NCI-H1092 (cell line): ENCODE results near the gene BTRC.
A peak's percentile ranks its signal among the peaks of the same experiment; 100 is the strongest.
"Not testable (repeated sequence)": the region's sequence is repeated elsewhere in the genome, so short reads cannot be mapped to it uniquely, and the experiment has no call there.

Experiments used
- DNase-seq: peaks from one replicate; lab custom pipeline; 2025; lab: John Stamatoyannopoulos, UW

The BTRC gene

DNA sequence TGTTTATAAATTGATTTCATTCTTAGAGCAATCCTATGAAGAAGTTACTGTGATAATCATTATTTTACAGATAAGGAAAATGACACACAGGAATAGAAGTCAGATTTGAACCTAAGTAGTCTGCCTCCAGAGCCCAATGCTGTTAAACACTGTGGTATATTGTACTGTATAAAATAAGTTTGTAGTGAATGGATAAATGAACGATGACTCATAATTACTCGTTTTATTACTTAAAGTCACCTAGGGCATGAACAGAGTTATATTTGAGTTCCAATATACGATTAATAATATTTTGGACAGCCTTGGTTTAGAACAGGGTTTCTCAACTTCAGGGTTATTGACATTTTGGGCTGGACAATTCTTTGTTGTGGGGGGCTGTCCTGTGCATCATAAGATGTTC is 7.8 kb upstream of the BTRC start:
- DNase-seq = no peak

DNA sequence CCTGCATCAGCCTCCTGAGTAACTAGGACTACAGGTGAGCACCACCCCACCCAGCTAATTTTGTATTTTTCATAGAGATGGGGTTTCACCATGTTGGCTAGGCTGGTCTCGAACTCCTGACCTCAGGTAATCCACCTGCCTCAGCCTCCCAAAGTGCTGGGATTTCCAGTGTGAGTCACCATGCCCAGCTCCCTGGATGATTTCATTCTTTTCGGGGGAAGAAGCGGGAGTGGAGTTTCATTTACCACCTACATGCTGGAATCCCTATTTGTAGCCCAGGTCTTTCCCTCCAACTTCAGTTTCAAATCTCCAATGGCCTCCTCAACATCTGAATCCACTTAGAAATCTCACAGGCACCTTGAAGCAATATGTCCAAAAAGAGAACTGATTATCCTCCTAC is 2.9 kb upstream of the BTRC start:
- no peak for DNase-seq

DNA sequence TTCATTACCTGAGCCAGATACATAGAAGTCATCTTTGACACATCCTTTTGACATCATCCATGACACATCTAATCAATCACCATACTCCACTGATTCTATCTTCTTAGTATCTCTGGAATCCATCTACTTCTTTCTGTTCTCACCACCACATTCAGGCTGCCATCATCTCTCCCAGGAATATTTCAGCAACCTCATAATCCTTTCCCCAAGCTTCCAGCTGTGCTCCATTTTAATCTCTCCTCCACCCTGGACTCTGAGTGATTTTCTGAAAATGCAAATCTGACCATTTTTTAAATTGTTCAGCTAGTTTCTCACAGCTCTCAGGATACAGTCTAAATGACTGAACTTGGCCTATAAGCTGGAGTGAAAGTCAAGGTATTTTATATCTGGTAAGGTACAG is 2.5 kb upstream of the BTRC start:
- DNase-seq = no peak

DNA sequence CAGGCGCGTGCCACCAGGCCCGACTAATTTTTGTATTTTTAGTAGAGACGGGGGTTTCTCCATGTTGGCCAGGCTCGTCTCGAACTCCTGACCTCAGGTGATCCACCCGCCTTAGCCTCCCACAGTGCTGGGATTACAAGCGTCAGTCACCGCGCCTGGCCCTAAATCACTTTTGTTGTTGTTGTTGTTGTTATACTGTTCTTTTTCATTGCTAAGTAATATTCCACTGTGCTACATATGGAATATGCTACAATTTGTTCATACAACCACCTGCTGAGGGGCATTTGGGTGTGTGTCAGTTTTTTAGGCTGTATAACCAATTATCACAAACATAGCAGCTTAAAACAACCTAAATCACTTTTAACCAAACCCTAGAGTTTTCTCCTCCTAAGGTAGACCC is 1.1 kb upstream of the BTRC start:
- not testable (repeated sequence) for DNase-seq

- DNase-seq = peak; percentile 34
These were observed 535 bp downstream of the BTRC start for GRCh38 chr10:101354328-101355071.

GRCh38 chr10:101355072-101355706 is 1.2 kb downstream of the BTRC start:
- no peak for DNase-seq

- no peak for DNase-seq
These were observed 2.2 kb downstream of the BTRC start for GRCh38 chr10:101356132-101356531.

DNA sequence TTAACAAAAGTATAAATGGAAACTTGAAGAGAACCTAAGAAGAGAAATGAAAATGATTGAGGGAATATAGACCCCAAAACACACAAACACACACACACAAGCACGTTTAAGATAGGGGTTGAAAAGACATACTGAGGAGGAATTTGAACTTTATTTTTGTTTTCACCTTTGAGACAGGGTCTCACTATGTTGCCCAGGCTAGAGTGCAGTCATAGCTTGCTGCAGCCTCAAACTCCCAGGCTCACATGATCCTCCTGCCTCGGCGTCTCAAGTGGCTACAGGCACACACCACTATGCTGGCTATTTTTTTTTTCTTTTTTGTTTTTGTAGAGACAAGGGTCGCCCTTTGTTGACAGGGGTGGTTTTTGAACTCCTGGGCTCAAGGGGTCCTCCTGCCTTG is 4.0 kb downstream of the BTRC start:
- DNase-seq = no peak

GRCh38 chr10:101358706-101359300 is 4.8 kb downstream of the BTRC start:
- DNase-seq = no peak

GRCh38 chr10:101360090-101360489 is 6.1 kb downstream of the BTRC start:
- DNase-seq = not testable (repeated sequence)

GRCh38 chr10:101360841-101361240 is 6.9 kb downstream of the BTRC start:
- not testable (repeated sequence) for DNase-seq

DNA sequence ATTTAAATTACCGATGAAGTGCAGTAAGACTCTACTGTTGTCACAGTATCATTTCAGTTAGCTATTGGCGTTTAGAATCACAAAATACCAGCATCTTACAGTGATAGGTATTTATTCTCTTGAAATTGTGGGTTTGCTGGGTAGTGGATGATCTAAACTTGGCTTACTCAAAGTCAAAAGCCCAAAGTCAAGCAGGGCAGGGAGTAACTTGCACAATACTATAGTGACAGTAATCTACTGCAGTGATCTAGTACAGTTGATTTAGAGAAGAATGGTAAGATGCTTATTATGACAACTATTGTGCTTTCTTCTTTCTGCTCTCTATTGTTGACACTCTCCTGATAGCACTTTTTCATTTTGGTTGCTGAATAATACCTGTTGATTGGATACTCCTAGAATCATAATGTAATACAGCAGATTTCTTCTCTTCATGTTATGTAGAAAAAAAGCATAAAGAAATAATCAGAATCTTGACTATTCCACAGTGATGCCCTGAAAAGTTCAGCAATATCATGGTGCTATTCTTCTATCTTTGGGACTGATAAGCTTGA is 10.0 kb downstream of the BTRC start:
- no peak for DNase-seq

DNA sequence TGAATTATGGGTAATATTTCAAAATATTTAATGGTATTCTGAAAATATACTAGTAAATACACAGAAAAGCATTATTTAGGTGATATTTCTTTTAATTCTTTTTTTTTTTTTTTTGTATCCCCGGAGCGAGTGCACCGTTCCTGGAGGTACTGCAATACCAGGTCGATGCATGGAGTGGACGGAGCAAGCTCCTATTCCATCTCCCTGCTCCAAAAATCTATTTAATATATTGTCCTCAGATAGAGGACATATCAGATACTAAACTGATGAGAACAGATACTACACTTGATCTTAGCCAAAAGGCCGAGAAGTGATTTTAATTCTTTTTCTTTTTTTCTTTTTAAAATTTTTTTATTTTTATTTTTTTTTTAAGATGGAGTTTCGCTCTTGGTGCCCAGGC is 10.8 kb downstream of the BTRC start:
- DNase-seq = no peak

DNA sequence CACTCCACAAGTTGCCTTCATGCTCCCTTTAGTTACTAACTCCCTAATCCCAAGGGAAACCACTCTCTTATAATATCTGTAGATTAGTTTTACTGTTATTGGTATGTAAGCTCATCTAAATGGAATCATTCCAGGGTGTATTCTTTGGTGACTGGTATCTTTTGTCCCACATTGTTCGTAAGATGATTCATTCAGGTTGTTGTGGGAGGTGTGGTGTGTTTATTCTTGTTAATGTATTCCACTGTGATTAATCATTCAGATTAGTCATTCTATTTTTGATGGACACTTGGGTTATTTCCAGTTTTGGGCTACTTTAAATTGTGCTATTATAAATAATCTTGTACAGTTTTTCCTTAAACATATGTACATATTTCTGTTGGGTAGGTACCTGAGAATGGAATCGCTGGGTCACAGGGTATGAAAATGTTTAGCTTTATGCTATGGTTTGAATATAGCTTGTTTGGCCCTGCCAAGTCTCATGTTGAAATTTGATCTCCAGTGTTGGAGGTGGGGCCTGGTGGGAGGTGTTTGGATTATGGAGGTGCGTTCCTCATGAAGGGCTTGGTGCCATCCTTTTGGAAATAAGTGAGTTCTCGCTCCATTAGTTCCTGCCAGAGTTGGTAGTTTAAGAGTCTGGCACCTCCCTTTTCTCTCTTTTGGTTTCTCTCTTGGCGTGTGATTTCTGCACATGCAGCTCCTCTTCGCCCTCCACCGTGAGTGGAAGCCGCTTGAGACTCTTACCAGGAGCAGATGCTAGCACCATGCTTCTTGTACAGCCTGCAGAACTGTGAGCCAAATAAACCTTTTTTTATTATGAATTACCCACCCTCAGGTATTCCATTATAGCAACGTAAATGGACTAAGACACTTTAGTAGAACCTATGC is 13.8 kb downstream of the BTRC start:
- DNase-seq = no peak

DNA sequence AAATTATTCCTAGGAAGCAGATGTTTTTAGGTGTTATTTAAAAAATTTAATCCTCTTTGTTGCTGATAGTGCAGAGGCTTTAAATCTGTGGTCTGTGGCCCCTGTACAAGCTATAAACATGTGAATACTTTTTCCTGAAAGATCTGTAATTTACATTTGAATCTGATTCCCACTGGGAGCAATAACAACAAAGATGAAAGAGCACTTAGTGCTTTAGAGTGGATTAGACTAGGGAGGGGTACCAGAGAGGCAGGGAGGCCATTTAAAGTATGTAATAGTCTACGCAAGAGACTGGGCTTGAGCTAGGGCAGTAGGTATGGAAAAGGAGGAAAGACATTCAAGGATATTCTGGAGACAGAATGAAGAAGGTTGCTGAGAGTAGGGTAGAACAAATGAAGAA is 19.1 kb downstream of the BTRC start:
- no peak for DNase-seq

DNA sequence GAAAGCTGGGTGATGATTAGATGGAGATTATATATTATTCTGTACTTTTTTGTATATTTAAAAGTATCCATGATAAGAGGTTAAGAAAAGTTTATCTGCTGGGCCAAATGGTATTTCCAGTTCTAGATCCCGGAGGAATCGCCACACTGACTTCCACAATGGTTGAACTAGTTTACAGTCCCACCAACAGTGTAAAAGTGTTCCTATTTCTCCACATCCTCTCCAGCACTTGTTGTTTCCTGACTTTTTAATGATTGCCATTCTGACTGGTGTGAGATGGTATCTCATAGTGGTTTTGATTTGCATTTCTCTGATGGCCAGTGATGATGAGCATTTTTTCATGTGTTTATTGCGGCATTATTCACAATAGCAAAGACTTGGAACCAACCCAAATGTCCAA is 20.0 kb downstream of the BTRC start:
- not testable (repeated sequence) for DNase-seq

GRCh38 chr10:101375076-101375475 is 21.1 kb downstream of the BTRC start:
- DNase-seq = no peak

DNA sequence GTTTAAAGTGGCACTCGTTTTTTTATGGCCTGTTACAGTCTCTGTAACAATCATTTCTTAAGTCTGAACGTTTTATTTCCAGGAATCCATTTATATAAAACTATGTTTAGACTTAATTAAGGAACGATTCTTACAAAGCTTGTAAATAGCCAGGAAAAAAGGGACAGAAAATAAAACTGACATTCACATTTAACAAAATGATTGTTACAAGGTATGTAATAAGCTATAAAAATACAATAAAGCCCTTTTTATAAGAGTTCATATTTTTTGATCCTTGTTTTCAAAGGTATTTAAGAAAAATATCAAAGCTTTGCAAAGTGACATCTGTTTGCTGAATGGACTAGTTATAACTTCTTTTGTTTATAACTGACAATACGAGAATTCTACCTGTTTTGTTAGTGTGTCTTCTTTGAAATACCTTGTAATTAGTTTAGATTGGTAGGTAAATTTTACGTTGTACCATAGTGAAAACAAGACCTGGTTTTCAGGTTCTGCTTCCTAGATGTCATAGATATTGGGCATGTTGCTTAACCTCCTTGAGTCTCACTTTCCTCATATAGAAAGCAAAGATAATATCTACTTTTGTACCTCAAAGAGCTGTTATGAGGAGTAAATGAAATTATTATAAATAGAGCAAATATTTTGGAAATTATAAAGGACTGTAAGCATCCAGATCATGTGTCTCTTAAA is 25.8 kb downstream of the BTRC start:
- no peak for DNase-seq

GRCh38 chr10:101380353-101381017 is 26.5 kb downstream of the BTRC start:
- DNase-seq = no peak

GRCh38 chr10:101385866-101386658 is 32.1 kb downstream of the BTRC start:
- no peak for DNase-seq
